Right lobe of liver (tissue), 4 donors: ENCODE measurements around the gene APOL3.

Experiments used
- POLR2A ChIP-seq: fragments of 450-650 bp; IDR thresholded peaks from one replicate; pipeline ENCODE4 v1.6.1; 2017; ENCODE audit warnings: antibody characterized with exemption, mild to moderate bottlenecking
- TF ChIP-seq, protein P1 (sequence below), 4 donors: fragments of 200-600 bp in 3 of 4; fragments of 450-650 bp in 1 of 4; IDR thresholded peaks; one replicate each; pipeline versions ENCODE4 v1.5.1 to v1.8.0; 2016 to 2022; ENCODE audit warnings: antibody characterized with exemption in 4 of 4, mild to moderate bottlenecking in 2 of 4
- donor health status: DM: no; HTN: no; CAD: no.
- donor health status: DM: no; HTN: no; CAD: no.
- donor health status: DM: no; HTN: yes; CAD: no.

GRCh38 chr22:36193171-36193570 lies 32.6 kb upstream of the APOL3 start:
- TF ChIP-seq, protein P1, sequence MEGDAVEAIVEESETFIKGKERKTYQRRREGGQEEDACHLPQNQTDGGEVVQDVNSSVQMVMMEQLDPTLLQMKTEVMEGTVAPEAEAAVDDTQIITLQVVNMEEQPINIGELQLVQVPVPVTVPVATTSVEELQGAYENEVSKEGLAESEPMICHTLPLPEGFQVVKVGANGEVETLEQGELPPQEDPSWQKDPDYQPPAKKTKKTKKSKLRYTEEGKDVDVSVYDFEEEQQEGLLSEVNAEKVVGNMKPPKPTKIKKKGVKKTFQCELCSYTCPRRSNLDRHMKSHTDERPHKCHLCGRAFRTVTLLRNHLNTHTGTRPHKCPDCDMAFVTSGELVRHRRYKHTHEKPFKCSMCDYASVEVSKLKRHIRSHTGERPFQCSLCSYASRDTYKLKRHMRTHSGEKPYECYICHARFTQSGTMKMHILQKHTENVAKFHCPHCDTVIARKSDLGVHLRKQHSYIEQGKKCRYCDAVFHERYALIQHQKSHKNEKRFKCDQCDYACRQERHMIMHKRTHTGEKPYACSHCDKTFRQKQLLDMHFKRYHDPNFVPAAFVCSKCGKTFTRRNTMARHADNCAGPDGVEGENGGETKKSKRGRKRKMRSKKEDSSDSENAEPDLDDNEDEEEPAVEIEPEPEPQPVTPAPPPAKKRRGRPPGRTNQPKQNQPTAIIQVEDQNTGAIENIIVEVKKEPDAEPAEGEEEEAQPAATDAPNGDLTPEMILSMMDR (IDR thresholded peaks at IDR 0.05), result no peak
- no peak for TF ChIP-seq POLR2A
